H1 (cell line): ENCODE results near the gene RADIL. TPM values are rescaled to one million over a fixed set of nuclear protein-coding genes. Genes with fewer than 3 reads are reported as not detected.

Source experiments
- CTCF ChIA-PET: fragments of 300-600 bp; sonication (Branson Sonifier 250); formaldehyde crosslinking; loops from one replicate; lab custom pipeline; 2021; ENCODE audit not compliant: partially characterized antibody; lab: Charles Lee
- POLR2A ChIA-PET: fragments of 300-600 bp; sonication (Branson Sonifier 250); formaldehyde crosslinking; loops from one replicate; lab custom pipeline; 2021; ENCODE audit warnings: inconsistent platforms; ENCODE audit not compliant: partially characterized antibody; lab: Charles Lee
- DNase-seq, 2 experiments: peaks; one replicate each; pipeline versions ENCODE4 v3.0.0 to v3.0.0-alpha.2; 2010 to 2022; ENCODE audit warnings: low spot score in 2 of 2, low read depth in 1 of 2, mixed read lengths in 1 of 2
- FAIRE-seq: peaks from 2 replicates; lab custom pipeline; 2011; peaks lifted over from hg19 to GRCh38; lab: Jason Lieb, UNC
- H2AFZ ChIP-seq: 2 replicates; pipeline ENCODE4 v1.8.1; 2012; ENCODE audit warnings: low read length, inconsistent platforms
- H2AK5ac ChIP-seq: 2 replicates; pipeline ENCODE4 v1.6.1; 2013; ENCODE audit warnings: low read depth, low read length
- H2BK120ac ChIP-seq: replicated peaks from 2 replicates; pipeline ENCODE3; 2013; ENCODE audit warnings: low read depth, low read length, inconsistent platforms
- H2BK12ac ChIP-seq: 2 replicates; pipeline ENCODE4 v1.6.1; 2013; ENCODE audit warnings: low read depth, low read length
- H2BK15ac ChIP-seq: 2 replicates; pipeline ENCODE4 v1.6.1; 2013; ENCODE audit warnings: low read length
- H2BK20ac ChIP-seq: 2 replicates; pipeline ENCODE4 v1.6.1; 2013; ENCODE audit warnings: low read length
- H2BK5ac ChIP-seq: 2 replicates; pipeline ENCODE4 v1.6.1; 2013; ENCODE audit warnings: low read depth, low read length
- H3K14ac ChIP-seq: 2 replicates; pipeline ENCODE4 v1.6.1; 2013; ENCODE audit warnings: inconsistent platforms; ENCODE audit not compliant: insufficient read length
- H3K18ac ChIP-seq: 2 replicates; pipeline ENCODE4 v1.6.1; 2013; ENCODE audit warnings: low read length; ENCODE audit errors: extremely low read depth
- H3K23ac ChIP-seq: 2 replicates; pipeline ENCODE4 v1.6.1; 2013; ENCODE audit warnings: inconsistent platforms; ENCODE audit not compliant: insufficient read length
- H3K23me2 ChIP-seq: 2 replicates; pipeline ENCODE4 v1.6.1; 2013; ENCODE audit warnings: low read depth, low read length
- H3K27ac ChIP-seq: 2 replicates; pipeline ENCODE4 v1.6.1; 2011; ENCODE audit warnings: low read depth, low read length, inconsistent platforms
- H3K27me3 ChIP-seq, 4 experiments: replicated peaks in 1 of 4; 1 replicate in 1 of 4; 2 replicates in 3 of 4; pipeline versions ENCODE4 v1.6.1 to v1.8.1; 2011 to 2013; ENCODE audit warnings: low read length in 3 of 4, mild to moderate bottlenecking in 3 of 4, inconsistent platforms in 2 of 4, mixed read lengths in 2 of 4, moderate library complexity in 1 of 4; ENCODE audit not compliant: control insufficient read depth in 3 of 4, insufficient read depth in 3 of 4; ENCODE audit errors: extremely low read depth in 1 of 4
- H3K36me3 ChIP-seq, 4 experiments: 2 replicates each; pipeline versions ENCODE4 v1.6.1 to v1.8.1; 2011 to 2013; ENCODE audit warnings: mild to moderate bottlenecking in 4 of 4, low read length in 3 of 4, moderate library complexity in 2 of 4, control low read depth in 1 of 4, inconsistent platforms in 1 of 4; ENCODE audit not compliant: insufficient read depth in 4 of 4, control insufficient read depth in 2 of 4
- H3K4ac ChIP-seq: replicated peaks from 2 replicates; pipeline ENCODE3; 2013; ENCODE audit warnings: low read length, low read depth, mixed read lengths, inconsistent platforms; ENCODE audit not compliant: insufficient read length
- H3K4me1 ChIP-seq, 4 experiments: replicated peaks in 1 of 4; 1 replicate in 1 of 4; 2 replicates in 3 of 4; pipeline versions ENCODE4 v1.6.1 to v1.8.1; 2011 to 2013; ENCODE audit warnings: low read length in 3 of 4, inconsistent platforms in 2 of 4, mixed read lengths in 1 of 4; ENCODE audit not compliant: insufficient read depth in 4 of 4, control insufficient read depth in 3 of 4
- H3K4me2 ChIP-seq, 2 experiments: 2 replicates each; pipeline versions ENCODE4 v1.6.1 to v1.8.1; 2011 to 2013; ENCODE audit warnings: low read depth in 2 of 2, low read length in 2 of 2, control low read depth in 1 of 2, inconsistent platforms in 1 of 2, mild to moderate bottlenecking in 1 of 2; ENCODE audit not compliant: insufficient read depth in 1 of 2
- H3K4me3 ChIP-seq, 4 experiments: fragments of 200-600, 300-600 bp in 1 of 4; sonication (generic), shearing (Covaris generic), sonication (Bioruptor Twin) in 1 of 4; 2 replicates each; pipeline versions ENCODE4 v1.5.1 to v1.8.1; 2011 to 2016; ENCODE audit warnings: low read length in 4 of 4, low read depth in 3 of 4, control low read depth in 2 of 4, inconsistent platforms in 2 of 4, mild to moderate bottlenecking in 2 of 4, mixed read lengths in 1 of 4, moderate library complexity in 1 of 4; ENCODE audit not compliant: insufficient read depth in 2 of 4; ENCODE audit errors: extremely low read depth in 1 of 4
- H3K56ac ChIP-seq: replicated peaks from 2 replicates; pipeline ENCODE3; 2013; ENCODE audit warnings: low read depth, mild to moderate bottlenecking, mixed read lengths, low read length, inconsistent platforms; ENCODE audit not compliant: insufficient read length
- H3K79me1 ChIP-seq: 2 replicates; pipeline ENCODE4 v1.6.1; 2013; ENCODE audit warnings: low read depth, low read length, control low read depth
- H3K79me2 ChIP-seq, 2 experiments: 2 replicates each; pipeline versions ENCODE4 v1.6.1 to v1.8.1; 2012 to 2013; ENCODE audit warnings: low read length in 2 of 2, mild to moderate bottlenecking in 2 of 2, inconsistent platforms in 1 of 2; ENCODE audit not compliant: insufficient read depth in 2 of 2, control insufficient read depth in 1 of 2
- H3K9ac ChIP-seq, 4 experiments: replicated peaks in 1 of 4; 1 replicate in 1 of 4; 2 replicates in 3 of 4; pipeline versions ENCODE4 v1.6.1 to v1.8.1; 2011 to 2013; ENCODE audit warnings: low read depth in 3 of 4, low read length in 3 of 4, control low read depth in 2 of 4, mild to moderate bottlenecking in 2 of 4, moderate library complexity in 2 of 4, inconsistent platforms in 1 of 4; ENCODE audit errors: extremely low read depth in 1 of 4
- H3K9me3 ChIP-seq, 2 experiments: 2 replicates each; pipeline versions ENCODE4 v1.6.1 to v1.8.1; 2012 to 2013; ENCODE audit warnings: mild to moderate bottlenecking in 2 of 2, moderate library complexity in 2 of 2, control low read depth in 1 of 2, inconsistent platforms in 1 of 2, low read depth in 1 of 2, low read length in 1 of 2, mixed read lengths in 1 of 2; ENCODE audit not compliant: insufficient read depth in 2 of 2
- H4K20me1 ChIP-seq, 2 experiments: replicated peaks in 1 of 2; 2 replicates each; pipeline versions ENCODE3 to v1.8.1; 2011 to 2013; ENCODE audit warnings: inconsistent platforms in 2 of 2, low read length in 2 of 2, mild to moderate bottlenecking in 1 of 2; ENCODE audit not compliant: insufficient read depth in 2 of 2, control insufficient read depth in 1 of 2
- H4K5ac ChIP-seq: 2 replicates; pipeline ENCODE4 v1.6.1; 2013; ENCODE audit warnings: low read length, low read depth, mixed read lengths, inconsistent platforms; ENCODE audit not compliant: insufficient read length
- H4K8ac ChIP-seq: 2 replicates; pipeline ENCODE4 v1.8.0; 2013; ENCODE audit warnings: mild to moderate bottlenecking, moderate library complexity, low read length, inconsistent platforms; ENCODE audit not compliant: insufficient read depth; ENCODE audit errors: extremely low read depth
- H4K91ac ChIP-seq: replicated peaks from 2 replicates; pipeline ENCODE3; 2013; ENCODE audit warnings: low read length, mixed read lengths, inconsistent platforms; ENCODE audit not compliant: insufficient read length
- ASH2L ChIP-seq: fragments of 200-600, 300-600 bp; sonication (generic); IDR thresholded peaks from one replicate; pipeline ENCODE4 v1.7.1; 2017; ENCODE audit warnings: low read length
- BRCA1 ChIP-seq: IDR thresholded peaks from 2 replicates; pipeline ENCODE4 v1.6.1; 2012; ENCODE audit warnings: low read depth, low read length, improper control_type of control experiment
- CHD1 ChIP-seq: IDR thresholded peaks from 2 replicates; pipeline ENCODE4 v1.6.1; 2012; ENCODE audit warnings: low read depth, low read length, improper control_type of control experiment
- KDM5A ChIP-seq: fragments of 200-600 bp; IDR thresholded peaks from 2 replicates; pipeline ENCODE4 v1.7.1; 2012; ENCODE audit warnings: mild to moderate bottlenecking, low read length, inconsistent platforms, mixed read lengths
- RBBP5 ChIP-seq: IDR thresholded peaks from 2 replicates; pipeline ENCODE4 v1.7.1; 2012; ENCODE audit warnings: low read depth, mild to moderate bottlenecking, inconsistent platforms, low read length, moderate library complexity, borderline replicate concordance
- SAP30 ChIP-seq: fragments of 300-600 bp; sonication (generic); IDR thresholded peaks from 2 replicates; pipeline ENCODE4 v1.7.1; 2012; ENCODE audit warnings: low read length, moderate library complexity, mild to moderate bottlenecking, inconsistent platforms; ENCODE audit not compliant: insufficient read depth, insufficient replicate concordance
- WGBS, 2 experiments: shearing (Covaris generic) in 1 of 2; methylation state at CpG; one replicate each; pipeline versions ENCODE4 v1.1.6 to v1.1.7; 2013 to 2015; ENCODE audit warnings: low lambda C conversion rate in 2 of 2, mixed read lengths in 2 of 2, inconsistent platforms in 1 of 2, low coverage in 1 of 2, missing lambda C conversion rate in 1 of 2; ENCODE audit not compliant: insufficient replicate concordance in 2 of 2, insufficient coverage in 1 of 2, insufficient read length in 1 of 2; ENCODE audit errors: extremely low coverage in 1 of 2, missing lambda C conversion rate in 1 of 2; 5-methylcytosine and 5-hydroxymethylcytosine counted together
- polyA plus RNA-seq, 7 experiments: library from polyadenylated mRNA; depleted of rRNA in 3 of 7; stranded (reverse) in 5 of 7; unstranded in 2 of 7; fragments of >200 nt in 5 of 7; fragments of 200-250 nt in 2 of 7; gene quantifications; 1 replicate in 5 of 7; 2 replicates in 1 of 7; 4 replicates in 1 of 7; pipeline versions ENCODE4 v1.2.1 to v1.2.3, GENCODE V29; 2011 to 2013; ENCODE audit warnings: missing spikeins in 2 of 7, mixed read lengths in 2 of 7
- total RNA-seq: library from RNA; stranded (reverse); fragmentation: NEBNext Ultra II Directional; extraction: Animal tissue kit (Norgen Biotek cat#: 25700); gene quantifications from 2 replicates; pipeline ENCODE4 v1.2.1, GENCODE V29; 2021

RADIL gene
- total and polyA plus RNA-seq, 2 of the 8 experiments (the other 6 are each of a cell fraction or from before 2014, with no cell fraction given), result 5.0 to 5.4 TPM

- Histone ChIP-seq H4K5ac (no peak overlapping the region), H3K9me3 (no peaks in the 10 kb centered on the region), H3K56ac (no peak overlapping the region), H3K18ac (no peak overlapping the region), H4K91ac (no peak overlapping the region), H3K79me2 (no peaks in the 10 kb centered on the region), H2BK20ac (no peak overlapping the region), H2BK120ac (no peak overlapping the region), H2AK5ac (no peak overlapping the region), H3K27ac (no peak overlapping the region), H2BK15ac (no peak overlapping the region), H2BK12ac (no peak overlapping the region), H4K8ac (no peak overlapping the region), H3K79me1 (no peaks in the 10 kb centered on the region), H3K23me2 (no peaks in the 10 kb centered on the region), H3K14ac (no peak overlapping the region), H2BK5ac (no peak overlapping the region), H3K9ac (no peak overlapping the region), H3K23ac (no peak overlapping the region), H4K20me1 (peaks cover 0 to 8% of the 10 kb centered on the region in 2 experiments), H3K36me3 (peaks cover 3 to 60% (median 14%) of the 10 kb centered on the region in 4 experiments; a peak in 6 of 8 replicates), H2AFZ (no peak overlapping the region), H3K4ac (no peak overlapping the region), H3K27me3 (no peaks in the 10 kb centered on the region), H3K4me3 (no peak overlapping the region), H3K4me1 (no peaks in the 10 kb centered on the region), H3K4me2 (no peak overlapping the region)
- POLR2A ChIA-PET, result interaction anchor here (1.8 kb wide), 1 partner anchor 11 kb away, joined by 8 read pairs; the partner anchor contains the start of gene AP5Z1
- CTCF ChIA-PET, result interaction anchor here (0.8 kb wide), 1 partner anchor 12 kb away, joined by 3 read pairs; no protein-coding TSS in a partner anchor
- FAIRE-seq, result no peak
- no peak for TF ChIP-seq CHD1
- no peak for TF ChIP-seq KDM5A
- no peak for TF ChIP-seq ASH2L
- TF ChIP-seq SAP30, result no peak
- TF ChIP-seq RBBP5, result no peak
- TF ChIP-seq BRCA1, result no peak
- DNase-seq, result no peak
- WGBS, 2 experiments, result 92% methylated on average over 17 of the region's 17 CpGs; no CpG with 5 or more reads in 1 of the 2 experiments
Observed at GRCh38 chr7:4786015-4786414, 97.5 kb downstream of the RADIL start.
